GM12878 (cell line): ENCODE data around the gene EPB41. TPM values are rescaled to one million over a fixed set of nuclear protein-coding genes. Genes with fewer than 3 reads are reported as not detected.
A peak's percentile ranks its signal among the peaks of the same experiment; 100 is the strongest.

Experiments used
- ATAC-seq: fragments of 200-7000 bp; cut with Tn5 transposase; 3 replicates; pipeline ENCODE4 v1.9.1; 2020; ENCODE audit warnings: mild to moderate bottlenecking, moderate library complexity
- BruUV-seq: library from RNA; stranded (reverse); fragments of 400-500 nt; replicated peaks from 2 replicates; lab custom pipeline; 2021; lab: Mats Ljungman, UMichigan
- CTCF ChIA-PET: fragments of 300-600 bp; sonication (Branson Sonifier 250); formaldehyde crosslinking; extraction: SDS; loops from one replicate; lab custom pipeline; 2021; ENCODE audit warnings: inconsistent platforms; lab: Yijun Ruan, JAX
- POLR2A ChIA-PET: fragments of 350-600 bp; formaldehyde crosslinking; extraction: SDS; loops from one replicate; lab custom pipeline; 2021; ENCODE audit warnings: inconsistent platforms; lab: Charles Lee
- RAD21 ChIA-PET: fragments of 300-600 bp; sonication (Branson Sonifier 250); formaldehyde crosslinking; loops from one replicate; lab custom pipeline; 2023; ENCODE audit warnings: antibody characterized with exemption; ENCODE audit not compliant: unreplicated experiment; lab: Charles Lee
- SMC1A ChIA-PET: fragments of 300-600 bp; sonication (Branson Sonifier 250); formaldehyde crosslinking; loops from one replicate; lab custom pipeline; 2023; ENCODE audit not compliant: unreplicated experiment, uncharacterized antibody; lab: Charles Lee
- DNase-seq: peaks from one replicate; pipeline ENCODE4 v3.0.0-alpha.2; 2011; ENCODE audit warnings: low read depth, low spot score
- FAIRE-seq: peaks from 3 replicates; lab custom pipeline; 2011; peaks lifted over from hg19 to GRCh38; lab: Jason Lieb, UNC
- H2AFZ ChIP-seq: 2 replicates; pipeline ENCODE4 v1.6.0; 2011; ENCODE audit warnings: low read depth, low read length, control low read depth; ENCODE audit not compliant: control insufficient read depth
- H3K27ac ChIP-seq: 2 replicates; pipeline ENCODE4 v1.5.1; 2011; ENCODE audit warnings: control low read depth; ENCODE audit not compliant: control insufficient read depth, insufficient read depth
- H3K27me3 ChIP-seq, 2 experiments: replicated peaks in 1 of 2; 2 replicates each; pipeline versions ENCODE4 v1.6.0 to v1.6.1; 2011; ENCODE audit warnings: low read length in 1 of 2; ENCODE audit not compliant: control insufficient read depth in 2 of 2, insufficient read depth in 2 of 2
- H3K36me3 ChIP-seq, 2 experiments: 2 replicates each; pipeline ENCODE4 v1.5.1; 2011; ENCODE audit warnings: low read length in 1 of 2; ENCODE audit not compliant: control insufficient read depth in 2 of 2, insufficient read depth in 2 of 2
- H3K4me1 ChIP-seq: 2 replicates; pipeline ENCODE4 v1.6.1; 2011; ENCODE audit warnings: mild to moderate bottlenecking, low read length, moderate library complexity, mixed read lengths; ENCODE audit not compliant: control insufficient read depth, insufficient read depth
- H3K4me2 ChIP-seq: 2 replicates; pipeline ENCODE4 v1.6.0; 2011; ENCODE audit warnings: control low read depth; ENCODE audit not compliant: control insufficient read depth, insufficient read depth
- H3K4me3 ChIP-seq: fragments of 200-600 bp; sonication (generic); 2 replicates; pipeline ENCODE4 v1.5.1; 2016
- H3K79me2 ChIP-seq: 2 replicates; pipeline ENCODE4 v1.6.0; 2011; ENCODE audit warnings: low read length; ENCODE audit not compliant: control insufficient read depth, insufficient read depth
- H3K9ac ChIP-seq: 2 replicates; pipeline ENCODE4 v1.8.0; 2011; ENCODE audit warnings: low read length, control low read depth, mixed read lengths; ENCODE audit not compliant: control insufficient read depth, insufficient read depth
- H3K9me3 ChIP-seq: replicated peaks from 3 replicates; pipeline ENCODE4 v1.5.1; 2011; ENCODE audit warnings: mild to moderate bottlenecking, low read length; ENCODE audit not compliant: control insufficient read depth, insufficient read depth
- H4K20me1 ChIP-seq: 2 replicates; pipeline ENCODE4 v1.6.0; 2011; ENCODE audit not compliant: control insufficient read depth, insufficient read depth
- BCLAF1 ChIP-seq: fragments of 450-650 bp; IDR thresholded peaks from 2 replicates; pipeline ENCODE4 v1.6.1; 2017; ENCODE audit warnings: antibody characterized with exemption, mild to moderate bottlenecking, moderate library complexity
- MEF2B ChIP-seq: fragments of 450-650 bp; IDR thresholded peaks from 2 replicates; pipeline ENCODE4 v1.6.1; 2018; ENCODE audit warnings: mild to moderate bottlenecking, moderate library complexity; ENCODE audit not compliant: partially characterized antibody, poor library complexity, severe bottlenecking
- SUZ12 ChIP-seq: fragments of 200-600 bp; sonication (generic); IDR thresholded peaks from one replicate; pipeline ENCODE4 v1.6.1; 2018; ENCODE audit warnings: antibody characterized with exemption, mild to moderate bottlenecking; ENCODE audit not compliant: unreplicated experiment
- ZBTB40 ChIP-seq: fragments of 450-650 bp; IDR thresholded peaks from 2 replicates; pipeline ENCODE4 v1.6.1; 2016; ENCODE audit warnings: mild to moderate bottlenecking, moderate library complexity, borderline replicate concordance
- ZNF274 ChIP-seq: IDR thresholded peaks from one replicate; pipeline ENCODE4 v1.8.0; 2011; ENCODE audit not compliant: insufficient read length, insufficient read depth
- WGBS: methylation state at CpG from one replicate; pipeline ENCODE4 v1.1.6; 2016; ENCODE audit warnings: low lambda C conversion rate; ENCODE audit not compliant: insufficient replicate concordance, insufficient coverage; ENCODE audit errors: missing lambda C conversion rate; 5-methylcytosine and 5-hydroxymethylcytosine counted together
- in situ Hi-C: fragments of 300-500 bp; cut with MboI; formaldehyde crosslinking; loops from 9 replicates; pipeline ENCODE4 v1.14.3; 2018; ENCODE audit warnings: mixed read lengths
- intact Hi-C: fragments of 100-400 bp; cut with micrococcal nuclease; formaldehyde crosslinking; loops from one replicate; pipeline ENCODE4 v1.14.2; 2022; ENCODE audit not compliant: unreplicated experiment
- polyA plus RNA-seq, 11 experiments: library from polyadenylated mRNA; depleted of rRNA in 4 of 11; unstranded in 6 of 11; stranded (reverse) in 5 of 11; fragments of >200 nt; fragmentation: Nextera tagmentation in 4 of 11; fragmentation: Illumina TruSeq in 1 of 11; extraction: Ambion mirVana in 4 of 11; extraction: Trizol in 1 of 11; gene quantifications; 1 replicate in 1 of 11; 2 replicates in 10 of 11; pipeline versions ENCODE4 v1.2.1 to v1.2.3, GENCODE V29; 2011 to 2016; ENCODE audit warnings: inconsistent platforms in 2 of 11, missing spikeins in 2 of 11, low read depth in 1 of 11
- total RNA-seq, 4 experiments: library from RNA; depleted of rRNA in 3 of 4; stranded (reverse); fragments of >200 nt in 3 of 4; fragmentation: Illumina TruSeq in 1 of 4; extraction: Trizol in 1 of 4; gene quantifications; 2 replicates each; pipeline versions ENCODE4 v1.2.1 to v1.2.3, GENCODE V29; 2013 to 2021

Gene EPB41
- total and polyA plus RNA-seq, 10 of the 15 experiments (the other 5 are each of a cell fraction or from before 2014, with no cell fraction given) = 1.1 to 77.6 (median 58.8) TPM

- Histone ChIP-seq H3K4me1 (no peaks in the 10 kb centered on the region), H2AFZ (no peak overlapping the region)
- TF ChIP-seq BCLAF1 (no peak), MEF2B (no peak), ZBTB40 (no peak), ZNF274 (no peak), SUZ12 (peak; percentile 44)
- TF ChIP-seq, all 136 proteins: peak for 1
- ChIA-PET RAD21 (no interaction called here), SMC1A (no interaction called here), POLR2A (no interaction called here), CTCF (interaction anchor here (1.3 kb wide), 1 partner anchor 79 kb away, joined by 3 read pairs; no protein-coding TSS in a partner anchor)
- no peaks in the 10 kb centered on the region for H3K79me2 ChIP-seq
- intact Hi-C loops = loop anchor here (5.0 kb wide), 1 partner anchor 79 kb away; no protein-coding TSS in a partner anchor
- WGBS = 4% methylated on average over 45 of the region's 70 CpGs
- H3K9ac ChIP-seq = no peak overlapping the region
- no peak overlapping the region for H3K4me3 ChIP-seq
- peaks cover 6 to 16% of the 10 kb centered on the region in 2 experiments; a peak in 3 of 4 replicates for H3K27me3 ChIP-seq
- no peak for FAIRE-seq
- peak overlapping the region; percentile 86 for H3K4me2 ChIP-seq
- no TSS peak for BruUV-seq
- in situ Hi-C loops = no loop called here
- no peak for DNase-seq
- no peaks in the 10 kb centered on the region for H3K9me3 ChIP-seq
- peak; percentile 13 for ATAC-seq
- no peaks in the 10 kb centered on the region; the same call in 1 of the 2 replicates for H4K20me1 ChIP-seq
- no peak overlapping the region for H3K27ac ChIP-seq
- no peaks in the 10 kb centered on the region; a peak in 1 of 4 replicates for H3K36me3 ChIP-seq
These were observed 208.9 kb downstream of the EPB41 start for GRCh38 chr1:29123053-29123886.
